HCT116 (cell line): ENCODE measurements around the gene AMDHD1. TPM values are rescaled to one million over a fixed set of nuclear protein-coding genes. Genes with fewer than 3 reads are reported as not detected.

Source experiments
- ATAC-seq: fragments of 200-7000 bp; cut with Tn5 transposase; 2 replicates; pipeline ENCODE4 v1.9.1; 2020; ENCODE audit warnings: mild to moderate bottlenecking, moderate library complexity
- BruUV-seq: library from RNA; stranded (reverse); fragments of 400-500 nt; replicated peaks from 2 replicates; lab custom pipeline; 2021; lab: Mats Ljungman, UMichigan
- CTCF ChIA-PET: fragments of 300-600 bp; sonication (Branson Sonifier 250); formaldehyde crosslinking; loops from one replicate; lab custom pipeline; 2021; ENCODE audit warnings: antibody characterized with exemption; lab: Charles Lee
- POLR2A ChIA-PET: fragments of 300-600, 350-600 bp; sonication (Branson Sonifier 250); formaldehyde crosslinking; loops from one replicate; lab custom pipeline; 2021; ENCODE audit warnings: antibody characterized with exemption; lab: Charles Lee
- RAD21 ChIA-PET, 2 experiments: fragments of 300-600 bp; sonication (Branson Sonifier 250); formaldehyde crosslinking; loops; one replicate each; lab custom pipeline; 2023; ENCODE audit warnings: low total read pairs in 2 of 2; ENCODE audit not compliant: uncharacterized antibody in 2 of 2, unreplicated experiment in 2 of 2, low non-redundant PET in 1 of 2; lab: Charles Lee
- DNase-seq: peaks from one replicate; pipeline ENCODE4 v3.0.0-alpha.2; 2010; ENCODE audit warnings: low read depth, low spot score
- H2AFZ ChIP-seq: fragments of 200-600 bp; shearing (Covaris generic), sonication (generic); 2 replicates; pipeline ENCODE4 v1.6.1; 2017; ENCODE audit warnings: low read depth, mixed run types, mixed read lengths, antibody characterized with exemption, low read length; ENCODE audit not compliant: poor library complexity, severe bottlenecking
- H3K27ac ChIP-seq: 2 replicates; pipeline ENCODE4 v1.5.1; 2012; ENCODE audit warnings: low read depth, low read length
- H3K27me3 ChIP-seq: fragments of 200-600 bp; sonication (generic); 2 replicates; pipeline ENCODE4 v1.6.1; 2016; ENCODE audit warnings: mixed run types, low read length, mixed read lengths; ENCODE audit not compliant: insufficient read depth
- H3K36me3 ChIP-seq, 2 experiments: fragments of 200-500 bp in 1 of 2; fragments of 200-600 bp in 1 of 2; sonication (Bioruptor generic) in 1 of 2; sonication (generic) in 1 of 2; 2 replicates each; pipeline versions ENCODE4 v1.5.1 to v1.6.1; 2014 to 2016; ENCODE audit warnings: low read length in 2 of 2, inconsistent platforms in 1 of 2, mixed read lengths in 1 of 2, mixed run types in 1 of 2; ENCODE audit not compliant: insufficient read depth in 2 of 2, control insufficient read depth in 1 of 2
- H3K4me1 ChIP-seq, 2 experiments: fragments of 200-600 bp in 1 of 2; sonication (generic) in 1 of 2; 2 replicates each; pipeline versions ENCODE4 v1.5.1 to v1.6.1; 2012 to 2017; ENCODE audit warnings: low read length in 2 of 2, inconsistent platforms in 1 of 2, mild to moderate bottlenecking in 1 of 2, mixed read lengths in 1 of 2, mixed run types in 1 of 2, moderate library complexity in 1 of 2; ENCODE audit not compliant: insufficient read depth in 2 of 2, control insufficient read depth in 1 of 2
- H3K4me2 ChIP-seq: fragments of 200-600 bp; sonication (generic); 2 replicates; pipeline ENCODE4 v1.6.1; 2017; ENCODE audit warnings: mixed run types, low read length, mixed read lengths
- H3K4me3 ChIP-seq, 2 experiments: fragments of 200-600 bp in 1 of 2; sonication (generic) in 1 of 2; replicated peaks in 1 of 2; 2 replicates each; pipeline ENCODE4 v1.5.1; 2011 to 2016; ENCODE audit warnings: low read length in 2 of 2, control low read depth in 1 of 2, low read depth in 1 of 2, mild to moderate bottlenecking in 1 of 2, mixed read lengths in 1 of 2, mixed run types in 1 of 2
- H3K79me2 ChIP-seq: fragments of 200-600 bp; sonication (generic); 2 replicates; pipeline ENCODE4 v1.6.1; 2017; ENCODE audit warnings: mild to moderate bottlenecking, mixed run types, low read length, moderate library complexity, mixed read lengths; ENCODE audit not compliant: insufficient read depth
- H3K9ac ChIP-seq: fragments of 200-600 bp; sonication (generic); 2 replicates; pipeline ENCODE4 v1.6.1; 2016; ENCODE audit warnings: low read length, mixed read lengths
- H3K9me2 ChIP-seq: fragments of 200-600 bp; sonication (generic), shearing (Covaris generic); 2 replicates; pipeline ENCODE4 v1.6.1; 2017; ENCODE audit warnings: mixed run types, mild to moderate bottlenecking, moderate library complexity; ENCODE audit not compliant: insufficient read depth
- H3K9me3 ChIP-seq, 2 experiments: fragments of 200-500 bp in 1 of 2; fragments of 200-600 bp in 1 of 2; sonication (Bioruptor generic) in 1 of 2; sonication (generic) in 1 of 2; 2 replicates each; pipeline ENCODE4 v1.6.1; 2014 to 2017; ENCODE audit warnings: low read length in 2 of 2, mixed read lengths in 2 of 2, inconsistent platforms in 1 of 2, low read depth in 1 of 2, mild to moderate bottlenecking in 1 of 2, mixed run types in 1 of 2, moderate library complexity in 1 of 2; ENCODE audit not compliant: control insufficient read depth in 1 of 2, insufficient read depth in 1 of 2
- H4K20me1 ChIP-seq: fragments of 200-600 bp; sonication (generic), shearing (Covaris generic); 2 replicates; pipeline ENCODE4 v1.6.1; 2017; ENCODE audit warnings: mixed run types, mild to moderate bottlenecking, moderate library complexity; ENCODE audit not compliant: insufficient read depth
- FOSL1 ChIP-seq: IDR thresholded peaks from 2 replicates; pipeline ENCODE4 v1.6.1; 2012; ENCODE audit warnings: low read depth
- JUND ChIP-seq: IDR thresholded peaks from 2 replicates; pipeline ENCODE4 v1.6.1; 2012
- SIN3A ChIP-seq: IDR thresholded peaks from 2 replicates; pipeline ENCODE4 v1.6.1; 2012; ENCODE audit warnings: low read depth
- SP1 ChIP-seq: IDR thresholded peaks from 2 replicates; pipeline ENCODE4 v1.6.1; 2012; ENCODE audit warnings: low read depth
- TCF7L2 ChIP-seq: IDR thresholded peaks from 2 replicates; pipeline ENCODE4 v1.7.0; 2011; ENCODE audit warnings: borderline replicate concordance, inconsistent platforms; ENCODE audit not compliant: insufficient read depth, insufficient read length; ENCODE audit errors: extremely low read depth
- ZFX ChIP-seq: fragments of 450-650 bp; IDR thresholded peaks from 2 replicates; pipeline ENCODE4 v1.6.1; 2017
- intact Hi-C: fragments of 100-400 bp; cut with micrococcal nuclease; formaldehyde crosslinking; loops from 2 replicates; pipeline ENCODE4 v1.10.0; 2022
- total RNA-seq: library from RNA; stranded (reverse); gene quantifications from one replicate; pipeline ENCODE4 v1.2.1, GENCODE V29; 2021; ENCODE audit not compliant: unreplicated experiment
- TF ChIP-seq, protein P1 (sequence below): IDR thresholded peaks from 2 replicates; pipeline ENCODE4 v1.6.1; 2012
- TF ChIP-seq, protein P2 (sequence below): IDR thresholded peaks from 2 replicates; pipeline ENCODE4 v1.6.1; 2012

The AMDHD1 gene
- total RNA-seq, 1 experiment from 2014 or later, result 3.0 TPM

DNA sequence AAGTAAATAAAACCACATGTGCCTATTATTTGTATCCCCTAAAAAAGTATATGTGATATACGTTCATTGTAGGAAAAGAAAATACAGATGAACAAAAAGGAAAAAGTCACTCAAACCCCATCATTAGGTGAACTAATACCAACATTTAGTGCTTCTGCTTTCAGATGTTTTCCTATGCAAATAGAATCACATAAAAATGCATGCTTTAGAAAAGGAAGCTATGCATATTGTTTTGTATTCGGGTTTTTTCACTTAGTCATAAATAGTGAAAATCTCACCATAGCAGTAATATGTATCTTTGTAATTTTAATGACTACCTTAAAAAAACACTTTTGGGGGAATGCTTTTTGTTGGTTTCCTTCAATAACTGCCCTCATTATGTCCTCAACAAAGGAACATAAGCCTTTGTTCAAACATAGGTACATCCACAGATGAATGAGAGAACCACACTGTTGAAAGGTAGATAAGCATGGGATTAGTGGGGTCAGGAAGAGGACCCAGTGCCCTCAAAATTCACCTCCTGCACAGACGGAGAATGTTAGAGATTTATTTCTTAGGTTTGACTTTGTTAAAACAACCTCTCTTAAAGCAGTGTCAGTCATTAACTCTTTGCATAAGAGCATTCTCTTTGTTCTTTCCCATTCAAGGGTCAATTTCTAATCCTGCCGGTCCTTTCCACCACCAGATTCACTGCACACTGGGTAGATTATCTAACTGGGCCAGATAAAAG is 6.5 kb downstream of the AMDHD1 start:
- intact Hi-C loops, result no loop called here
- Histone ChIP-seq H3K9me3 (no peaks in the 10 kb centered on the region), H3K27ac (no peak overlapping the region), H2AFZ (no peak overlapping the region), H3K27me3 (0 out of 2 replicates have a peak, but pooled peaks cover 6% of the 10 kb centered on the region), H3K4me1 (no peaks in the 10 kb centered on the region), H3K4me3 (no peak overlapping the region), H3K9me2 (no peaks in the 10 kb centered on the region), H3K36me3 (no peaks in the 10 kb centered on the region), H3K9ac (no peak overlapping the region), H4K20me1 (no peaks in the 10 kb centered on the region), H3K79me2 (no peaks in the 10 kb centered on the region), H3K4me2 (no peak overlapping the region)
- ChIA-PET POLR2A (no interaction called here), CTCF (no interaction called here), RAD21 (no interaction called here)
- TF ChIP-seq, protein P1, sequence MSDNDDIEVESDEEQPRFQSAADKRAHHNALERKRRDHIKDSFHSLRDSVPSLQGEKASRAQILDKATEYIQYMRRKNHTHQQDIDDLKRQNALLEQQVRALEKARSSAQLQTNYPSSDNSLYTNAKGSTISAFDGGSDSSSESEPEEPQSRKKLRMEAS, result no peak
- TF ChIP-seq, protein P2, sequence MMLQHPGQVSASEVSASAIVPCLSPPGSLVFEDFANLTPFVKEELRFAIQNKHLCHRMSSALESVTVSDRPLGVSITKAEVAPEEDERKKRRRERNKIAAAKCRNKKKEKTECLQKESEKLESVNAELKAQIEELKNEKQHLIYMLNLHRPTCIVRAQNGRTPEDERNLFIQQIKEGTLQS, result no peak
- no TSS peak for BruUV-seq
- no peak for DNase-seq
- no peak for ATAC-seq

DNA sequence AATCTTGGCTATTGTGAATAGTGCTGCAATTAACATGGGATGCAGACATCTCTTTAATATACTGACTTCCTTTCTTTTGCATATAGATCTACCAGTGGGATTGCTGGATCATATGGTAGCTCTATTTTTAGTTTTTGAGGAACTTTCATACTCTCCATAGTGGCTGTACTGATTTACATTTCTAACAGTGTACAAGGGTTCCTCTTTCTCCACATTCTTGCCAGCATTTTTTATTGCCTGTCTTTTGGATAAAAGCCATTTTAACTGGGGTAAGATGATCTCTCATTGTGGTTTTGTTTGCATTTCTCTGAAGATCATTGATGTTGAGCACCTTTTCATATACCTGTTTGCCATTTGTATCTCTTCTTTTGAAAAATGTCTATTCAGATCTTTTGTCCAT is 8.4 kb downstream of the AMDHD1 start:
- ChIA-PET CTCF (no interaction called here), POLR2A (interaction anchor here (1.1 kb wide), 1 partner anchor 9 kb away, joined by 3 read pairs; the partner anchor contains the start of gene CCDC38)
- intact Hi-C loops, result no loop called here

More for the DNA sequence above, 8.4 kb downstream of the AMDHD1 start:
- RAD21 ChIA-PET, result no interaction called here
- no TSS peak for BruUV-seq
- H3K27me3 ChIP-seq, result no peaks in the 10 kb centered on the region
- no peak for TF ChIP-seq ZFX
- TF ChIP-seq TCF7L2, result no peak
- TF ChIP-seq SP1, result no peak
- no peak for TF ChIP-seq FOSL1
- TF ChIP-seq SIN3A, result no peak
- TF ChIP-seq, protein P1, result no peak
- TF ChIP-seq JUND, result no peak
- TF ChIP-seq, protein P2, result no peak
- no peak overlapping the region for H3K9ac ChIP-seq
- no peaks in the 10 kb centered on the region for H3K4me1 ChIP-seq
- H3K27ac ChIP-seq, result no peak overlapping the region
- H4K20me1 ChIP-seq, result no peaks in the 10 kb centered on the region
- no peaks in the 10 kb centered on the region for H3K79me2 ChIP-seq
- H3K36me3 ChIP-seq, result no peaks in the 10 kb centered on the region
- no peaks in the 10 kb centered on the region for H3K9me3 ChIP-seq
- ATAC-seq (no peak), DNase-seq (no peak)
- H2AFZ ChIP-seq, result no peak overlapping the region
- no peak overlapping the region for H3K4me2 ChIP-seq
- H3K4me3 ChIP-seq, result no peak overlapping the region
- H3K9me2 ChIP-seq, result no peaks in the 10 kb centered on the region
